GM21576 (cell line): ENCODE results near the gene HEATR9.
A peak's percentile ranks its signal among the peaks of the same experiment; 100 is the strongest.

Source experiments
- ATAC-seq: cut with Tn5 transposase; IDR thresholded peaks from one replicate; pipeline ENCODE4 v1.9.1; 2021; ENCODE audit warnings: mild to moderate bottlenecking, moderate library complexity; ENCODE audit not compliant: unreplicated experiment

The HEATR9 gene

GRCh38 chr17:35894206-35894605, 25.5 kb upstream of the HEATR9 start:
- ATAC-seq = no peak

GRCh38 chr17:35893751-35894150, 25.1 kb upstream of the HEATR9 start:
- no peak for ATAC-seq

GRCh38 chr17:35892091-35893035, 23.7 kb upstream of the HEATR9 start:
- ATAC-seq = no peak

GRCh38 chr17:35891269-35891668, 22.6 kb upstream of the HEATR9 start:
- no peak for ATAC-seq

GRCh38 chr17:35890774-35891155, 22.1 kb upstream of the HEATR9 start:
- ATAC-seq = no peak

- no peak for ATAC-seq
Observed at GRCh38 chr17:35889818-35890773, 21.4 kb upstream of the HEATR9 start.

- ATAC-seq = no peak
Observed at GRCh38 chr17:35889241-35889640, 20.6 kb upstream of the HEATR9 start.

- ATAC-seq = peak; percentile 77
Observed at GRCh38 chr17:35879773-35880654, 11.3 kb upstream of the HEATR9 start, which contains the start of gene CCL5. CCL5 (minus strand) TSS chr17:35880360.

GRCh38 chr17:35878361-35878760, 9.7 kb upstream of the HEATR9 start:
- ATAC-seq = no peak

GRCh38 chr17:35877345-35878029, 8.8 kb upstream of the HEATR9 start:
- ATAC-seq = no peak

GRCh38 chr17:35876534-35876933, 7.8 kb upstream of the HEATR9 start:
- ATAC-seq = no peak

GRCh38 chr17:35875800-35876139, 7.1 kb upstream of the HEATR9 start:
- no peak for ATAC-seq

- ATAC-seq = no peak
Observed at GRCh38 chr17:35875072-35875799, 6.5 kb upstream of the HEATR9 start.

GRCh38 chr17:35872196-35872980, 3.7 kb upstream of the HEATR9 start:
- ATAC-seq = no peak

GRCh38 chr17:35870906-35871819, 2.5 kb upstream of the HEATR9 start:
- no peak for ATAC-seq

GRCh38 chr17:35867574-35867973, 1.1 kb downstream of the HEATR9 start:
- ATAC-seq = no peak

- no peak for ATAC-seq
Observed at GRCh38 chr17:35866341-35866950, 2.2 kb downstream of the HEATR9 start.
